H1 (cell line): ENCODE data around the gene TBC1D10A. TPM values are rescaled to one million over a fixed set of nuclear protein-coding genes. Genes with fewer than 3 reads are reported as not detected.

Experiments
- CTCF ChIA-PET: fragments of 300-600 bp; sonication (Branson Sonifier 250); formaldehyde crosslinking; loops from one replicate; lab custom pipeline; 2021; ENCODE audit not compliant: partially characterized antibody; lab: Charles Lee
- POLR2A ChIA-PET: fragments of 300-600 bp; sonication (Branson Sonifier 250); formaldehyde crosslinking; loops from one replicate; lab custom pipeline; 2021; ENCODE audit warnings: inconsistent platforms; ENCODE audit not compliant: partially characterized antibody; lab: Charles Lee
- DNase-seq, 2 experiments: peaks; one replicate each; pipeline versions ENCODE4 v3.0.0 to v3.0.0-alpha.2; 2010 to 2022; ENCODE audit warnings: low spot score in 2 of 2, low read depth in 1 of 2, mixed read lengths in 1 of 2
- FAIRE-seq: peaks from 2 replicates; lab custom pipeline; 2011; peaks lifted over from hg19 to GRCh38; lab: Jason Lieb, UNC
- H2AFZ ChIP-seq: 2 replicates; pipeline ENCODE4 v1.8.1; 2012; ENCODE audit warnings: low read length, inconsistent platforms
- H2AK5ac ChIP-seq: 2 replicates; pipeline ENCODE4 v1.6.1; 2013; ENCODE audit warnings: low read depth, low read length
- H2BK120ac ChIP-seq: replicated peaks from 2 replicates; pipeline ENCODE3; 2013; ENCODE audit warnings: low read depth, low read length, inconsistent platforms
- H2BK12ac ChIP-seq: 2 replicates; pipeline ENCODE4 v1.6.1; 2013; ENCODE audit warnings: low read depth, low read length
- H2BK15ac ChIP-seq: 2 replicates; pipeline ENCODE4 v1.6.1; 2013; ENCODE audit warnings: low read length
- H2BK20ac ChIP-seq: 2 replicates; pipeline ENCODE4 v1.6.1; 2013; ENCODE audit warnings: low read length
- H2BK5ac ChIP-seq: 2 replicates; pipeline ENCODE4 v1.6.1; 2013; ENCODE audit warnings: low read depth, low read length
- H3K14ac ChIP-seq: 2 replicates; pipeline ENCODE4 v1.6.1; 2013; ENCODE audit warnings: inconsistent platforms; ENCODE audit not compliant: insufficient read length
- H3K18ac ChIP-seq: 2 replicates; pipeline ENCODE4 v1.6.1; 2013; ENCODE audit warnings: low read length; ENCODE audit errors: extremely low read depth
- H3K23ac ChIP-seq: 2 replicates; pipeline ENCODE4 v1.6.1; 2013; ENCODE audit warnings: inconsistent platforms; ENCODE audit not compliant: insufficient read length
- H3K23me2 ChIP-seq: 2 replicates; pipeline ENCODE4 v1.6.1; 2013; ENCODE audit warnings: low read depth, low read length
- H3K27ac ChIP-seq: 2 replicates; pipeline ENCODE4 v1.6.1; 2011; ENCODE audit warnings: low read depth, low read length, inconsistent platforms
- H3K27me3 ChIP-seq, 4 experiments: replicated peaks in 1 of 4; 1 replicate in 1 of 4; 2 replicates in 3 of 4; pipeline versions ENCODE4 v1.6.1 to v1.8.1; 2011 to 2013; ENCODE audit warnings: low read length in 3 of 4, mild to moderate bottlenecking in 3 of 4, inconsistent platforms in 2 of 4, mixed read lengths in 2 of 4, moderate library complexity in 1 of 4; ENCODE audit not compliant: control insufficient read depth in 3 of 4, insufficient read depth in 3 of 4; ENCODE audit errors: extremely low read depth in 1 of 4
- H3K36me3 ChIP-seq, 4 experiments: 2 replicates each; pipeline versions ENCODE4 v1.6.1 to v1.8.1; 2011 to 2013; ENCODE audit warnings: mild to moderate bottlenecking in 4 of 4, low read length in 3 of 4, moderate library complexity in 2 of 4, control low read depth in 1 of 4, inconsistent platforms in 1 of 4; ENCODE audit not compliant: insufficient read depth in 4 of 4, control insufficient read depth in 2 of 4
- H3K4ac ChIP-seq: replicated peaks from 2 replicates; pipeline ENCODE3; 2013; ENCODE audit warnings: low read length, low read depth, mixed read lengths, inconsistent platforms; ENCODE audit not compliant: insufficient read length
- H3K4me1 ChIP-seq, 4 experiments: replicated peaks in 1 of 4; 1 replicate in 1 of 4; 2 replicates in 3 of 4; pipeline versions ENCODE4 v1.6.1 to v1.8.1; 2011 to 2013; ENCODE audit warnings: low read length in 3 of 4, inconsistent platforms in 2 of 4, mixed read lengths in 1 of 4; ENCODE audit not compliant: insufficient read depth in 4 of 4, control insufficient read depth in 3 of 4
- H3K4me2 ChIP-seq, 2 experiments: 2 replicates each; pipeline versions ENCODE4 v1.6.1 to v1.8.1; 2011 to 2013; ENCODE audit warnings: low read depth in 2 of 2, low read length in 2 of 2, control low read depth in 1 of 2, inconsistent platforms in 1 of 2, mild to moderate bottlenecking in 1 of 2; ENCODE audit not compliant: insufficient read depth in 1 of 2
- H3K4me3 ChIP-seq, 4 experiments: fragments of 200-600, 300-600 bp in 1 of 4; sonication (generic), shearing (Covaris generic), sonication (Bioruptor Twin) in 1 of 4; 2 replicates each; pipeline versions ENCODE4 v1.5.1 to v1.8.1; 2011 to 2016; ENCODE audit warnings: low read length in 4 of 4, low read depth in 3 of 4, control low read depth in 2 of 4, inconsistent platforms in 2 of 4, mild to moderate bottlenecking in 2 of 4, mixed read lengths in 1 of 4, moderate library complexity in 1 of 4; ENCODE audit not compliant: insufficient read depth in 2 of 4; ENCODE audit errors: extremely low read depth in 1 of 4
- H3K56ac ChIP-seq: replicated peaks from 2 replicates; pipeline ENCODE3; 2013; ENCODE audit warnings: low read depth, mild to moderate bottlenecking, mixed read lengths, low read length, inconsistent platforms; ENCODE audit not compliant: insufficient read length
- H3K79me1 ChIP-seq: 2 replicates; pipeline ENCODE4 v1.6.1; 2013; ENCODE audit warnings: low read depth, low read length, control low read depth
- H3K79me2 ChIP-seq, 2 experiments: 2 replicates each; pipeline versions ENCODE4 v1.6.1 to v1.8.1; 2012 to 2013; ENCODE audit warnings: low read length in 2 of 2, mild to moderate bottlenecking in 2 of 2, inconsistent platforms in 1 of 2; ENCODE audit not compliant: insufficient read depth in 2 of 2, control insufficient read depth in 1 of 2
- H3K9ac ChIP-seq, 4 experiments: replicated peaks in 1 of 4; 1 replicate in 1 of 4; 2 replicates in 3 of 4; pipeline versions ENCODE4 v1.6.1 to v1.8.1; 2011 to 2013; ENCODE audit warnings: low read depth in 3 of 4, low read length in 3 of 4, control low read depth in 2 of 4, mild to moderate bottlenecking in 2 of 4, moderate library complexity in 2 of 4, inconsistent platforms in 1 of 4; ENCODE audit errors: extremely low read depth in 1 of 4
- H3K9me3 ChIP-seq, 2 experiments: 2 replicates each; pipeline versions ENCODE4 v1.6.1 to v1.8.1; 2012 to 2013; ENCODE audit warnings: mild to moderate bottlenecking in 2 of 2, moderate library complexity in 2 of 2, control low read depth in 1 of 2, inconsistent platforms in 1 of 2, low read depth in 1 of 2, low read length in 1 of 2, mixed read lengths in 1 of 2; ENCODE audit not compliant: insufficient read depth in 2 of 2
- H4K20me1 ChIP-seq, 2 experiments: replicated peaks in 1 of 2; 2 replicates each; pipeline versions ENCODE3 to v1.8.1; 2011 to 2013; ENCODE audit warnings: inconsistent platforms in 2 of 2, low read length in 2 of 2, mild to moderate bottlenecking in 1 of 2; ENCODE audit not compliant: insufficient read depth in 2 of 2, control insufficient read depth in 1 of 2
- H4K5ac ChIP-seq: 2 replicates; pipeline ENCODE4 v1.6.1; 2013; ENCODE audit warnings: low read length, low read depth, mixed read lengths, inconsistent platforms; ENCODE audit not compliant: insufficient read length
- H4K8ac ChIP-seq: 2 replicates; pipeline ENCODE4 v1.8.0; 2013; ENCODE audit warnings: mild to moderate bottlenecking, moderate library complexity, low read length, inconsistent platforms; ENCODE audit not compliant: insufficient read depth; ENCODE audit errors: extremely low read depth
- H4K91ac ChIP-seq: replicated peaks from 2 replicates; pipeline ENCODE3; 2013; ENCODE audit warnings: low read length, mixed read lengths, inconsistent platforms; ENCODE audit not compliant: insufficient read length
- CHD1 ChIP-seq: IDR thresholded peaks from 2 replicates; pipeline ENCODE4 v1.6.1; 2012; ENCODE audit warnings: low read depth, low read length, improper control_type of control experiment
- POLR2AphosphoS5 ChIP-seq: IDR thresholded peaks from 2 replicates; pipeline ENCODE4 v1.6.1; 2011; ENCODE audit warnings: low read depth, low read length
- WGBS, 2 experiments: shearing (Covaris generic) in 1 of 2; methylation state at CpG; one replicate each; pipeline versions ENCODE4 v1.1.6 to v1.1.7; 2013 to 2015; ENCODE audit warnings: low lambda C conversion rate in 2 of 2, mixed read lengths in 2 of 2, inconsistent platforms in 1 of 2, low coverage in 1 of 2, missing lambda C conversion rate in 1 of 2; ENCODE audit not compliant: insufficient replicate concordance in 2 of 2, insufficient coverage in 1 of 2, insufficient read length in 1 of 2; ENCODE audit errors: extremely low coverage in 1 of 2, missing lambda C conversion rate in 1 of 2; 5-methylcytosine and 5-hydroxymethylcytosine counted together
- polyA plus RNA-seq, 7 experiments: library from polyadenylated mRNA; depleted of rRNA in 3 of 7; stranded (reverse) in 5 of 7; unstranded in 2 of 7; fragments of >200 nt in 5 of 7; fragments of 200-250 nt in 2 of 7; gene quantifications; 1 replicate in 5 of 7; 2 replicates in 1 of 7; 4 replicates in 1 of 7; pipeline versions ENCODE4 v1.2.1 to v1.2.3, GENCODE V29; 2011 to 2013; ENCODE audit warnings: missing spikeins in 2 of 7, mixed read lengths in 2 of 7
- total RNA-seq: library from RNA; stranded (reverse); fragmentation: NEBNext Ultra II Directional; extraction: Animal tissue kit (Norgen Biotek cat#: 25700); gene quantifications from 2 replicates; pipeline ENCODE4 v1.2.1, GENCODE V29; 2021

The TBC1D10A gene
- total and polyA plus RNA-seq, 2 of the 8 experiments (the other 6 are each of a cell fraction or from before 2014, with no cell fraction given) = 5.4 to 7.0 TPM

- no peak overlapping the region for H3K9ac ChIP-seq
- no peak for DNase-seq
- CTCF ChIA-PET = interaction anchor here (0.6 to 6.3 kb wide), 9 partner anchors 9 to 110 kb away, joined by 3 to 28 read pairs (median 7); partner anchors contain the start of genes CASTOR1 and RNF215
- peak overlapping the region; percentile 69 for H4K91ac ChIP-seq
- no peak overlapping the region for H2BK120ac ChIP-seq
- TF ChIP-seq CHD1 (no peak), POLR2AphosphoS5 (peak; percentile 30; the same call in 1 of the 2 replicates)
- TF ChIP-seq, all 59 proteins: peak for 1
- Histone ChIP-seq H2AFZ (no peak overlapping the region), H4K5ac (no peak overlapping the region), H3K79me2 (no peaks in the 10 kb centered on the region), H3K4me1 (peaks cover 0 to 2% (median 0%) of the 10 kb centered on the region in 4 experiments; a peak in 1 of 7 replicates), H2AK5ac (no peak overlapping the region), H3K4me2 (no peak overlapping the region; a peak in 1 of 4 replicates), H2BK12ac (0 out of 2 replicates have a peak overlapping the region, but pooled peaks have one; percentile 43), H4K8ac (no peak overlapping the region; the same call in 1 of the 2 replicates), H3K4ac (peak overlapping the region; percentile 61), H2BK5ac (peak overlapping the region; percentile 52; the same call in 1 of the 2 replicates), H3K14ac (no peak overlapping the region), H3K23me2 (no peaks in the 10 kb centered on the region), H3K56ac (no peak overlapping the region), H3K36me3 (peaks cover 0 to 3% (median 2%) of the 10 kb centered on the region in 4 experiments; a peak in 1 of 8 replicates), H3K9me3 (no peaks in the 10 kb centered on the region), H3K4me3 (no peak overlapping the region), H2BK15ac (no peak overlapping the region), H3K27me3 (no peaks in the 10 kb centered on the region; a peak in 1 of 7 replicates), H3K18ac (peak overlapping the region; percentile 32; the same call in 1 of the 2 replicates), H3K79me1 (no peaks in the 10 kb centered on the region), H3K27ac (peak overlapping the region; percentile 61; the same call in 1 of the 2 replicates), H3K23ac (no peak overlapping the region), H2BK20ac (no peak overlapping the region), H4K20me1 (peaks cover 3 to 7% of the 10 kb centered on the region in 2 experiments)
- WGBS, 2 experiments = 87% methylated on average over 33 of the region's 33 CpGs; no CpG with 5 or more reads in 1 of the 2 experiments
- POLR2A ChIA-PET = interaction anchor here (0.6 to 11.8 kb wide), 14 partner anchors 8 to 117 kb away, joined by 3 to 129 read pairs (median 3); partner anchors contain the start of genes CCDC157 and SF3A1
- no peak for FAIRE-seq
Observed at GRCh38 chr22:30373331-30374325, 46.9 kb upstream of the TBC1D10A start.
